ENCODE measurements around the gene SH3BP2. TPM values are rescaled to one million over a fixed set of nuclear protein-coding genes. Genes with fewer than 3 reads are reported as not detected.

SH3BP2 gene
- total RNA-seq, 1 donor from 2014 or later, result 43.2 TPM

- POLR2A ChIA-PET, result interaction anchor here (1.1 kb wide), 1 partner anchor 13 kb away, joined by 4 read pairs; no protein-coding TSS in a partner anchor
These were observed 46.2 kb downstream of the SH3BP2 start for GRCh38 chr4:2839060-2839459.

DNA sequence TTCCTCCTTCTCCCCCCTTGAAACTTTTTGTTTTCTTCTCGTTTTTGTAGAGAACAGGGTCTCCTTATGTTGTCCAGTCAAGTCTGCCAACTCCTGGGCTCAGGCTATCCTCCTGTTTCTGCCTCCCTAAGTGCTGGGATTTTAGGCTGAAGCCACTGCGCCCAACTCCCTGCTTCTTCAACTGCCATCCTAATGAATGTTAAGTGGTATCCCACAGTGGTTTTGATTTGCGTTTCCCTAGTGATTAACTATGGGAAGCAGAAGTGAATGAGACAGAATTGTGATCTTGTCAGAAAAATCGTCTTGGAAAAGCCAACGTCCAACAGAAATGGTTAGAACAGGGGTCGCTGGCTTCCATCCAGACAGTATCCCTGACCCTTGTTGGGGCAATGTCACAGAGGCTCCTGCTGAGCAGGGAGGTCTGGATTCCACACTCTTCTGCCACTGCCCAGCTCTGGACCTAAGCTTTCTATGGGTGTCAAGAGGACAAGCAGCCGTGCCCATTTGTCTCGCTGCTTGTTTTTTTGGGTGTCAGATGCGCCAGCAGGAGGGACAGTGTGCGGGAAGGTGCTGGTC lies 49.9 kb downstream of the SH3BP2 start:
- no peaks in the 10 kb centered on the region for H3K9me3 Mint-ChIP-seq
- CTCF ChIA-PET, result no interaction called here
- ATAC-seq (ENCODE audit: low read depth) (no peak), DNase-seq (no peak)
- POLR2A ChIA-PET, result interaction anchor here (0.6 to 1.5 kb wide), 8 partner anchors 8 to 98 kb away, joined by 3 to 12 read pairs (median 3); no protein-coding TSS in a partner anchor
- peak overlapping the region; percentile 87 for H3K4me3 Mint-ChIP-seq
- H3K36me3 Mint-ChIP-seq (ENCODE audit: low read depth), result peaks cover 9% of the 10 kb centered on the region
- H3K4me1 Mint-ChIP-seq, result peaks cover 62% of the 10 kb centered on the region
- intact Hi-C loops (cut with micrococcal nuclease), result loop anchor here (1.0 kb wide), 2 partner anchors 7 to 9 kb away; no protein-coding TSS in a partner anchor
- peak overlapping the region; percentile 79 for H3K27ac Mint-ChIP-seq
- no peaks in the 10 kb centered on the region for H3K27me3 Mint-ChIP-seq
- no peak for TF ChIP-seq CTCF (IDR thresholded peaks at IDR 0.05)

More at GRCh38 chr4:2839060-2839459, 46.2 kb downstream of the SH3BP2 start:
- CTCF ChIA-PET, result interaction anchor here (1.3 kb wide), 1 partner anchor 75 kb away, joined by 3 read pairs; no protein-coding TSS in a partner anchor
- Mint-ChIP-seq H3K27me3 (no peaks in the 10 kb centered on the region), H3K4me1 (peaks cover 65% of the 10 kb centered on the region), H3K27ac (no peak overlapping the region), H3K36me3 (ENCODE audit: low read depth) (peaks cover 2% of the 10 kb centered on the region), H3K9me3 (no peaks in the 10 kb centered on the region), H3K4me3 (no peak overlapping the region)
- intact Hi-C loops (cut with micrococcal nuclease), result loop anchor here (5.0 kb wide), 1 partner anchor 208 kb away; no protein-coding TSS in a partner anchor
- ATAC-seq (ENCODE audit: low read depth) (no peak), DNase-seq (no peak)
- TF ChIP-seq CTCF (IDR thresholded peaks at IDR 0.05), result no peak

DNA sequence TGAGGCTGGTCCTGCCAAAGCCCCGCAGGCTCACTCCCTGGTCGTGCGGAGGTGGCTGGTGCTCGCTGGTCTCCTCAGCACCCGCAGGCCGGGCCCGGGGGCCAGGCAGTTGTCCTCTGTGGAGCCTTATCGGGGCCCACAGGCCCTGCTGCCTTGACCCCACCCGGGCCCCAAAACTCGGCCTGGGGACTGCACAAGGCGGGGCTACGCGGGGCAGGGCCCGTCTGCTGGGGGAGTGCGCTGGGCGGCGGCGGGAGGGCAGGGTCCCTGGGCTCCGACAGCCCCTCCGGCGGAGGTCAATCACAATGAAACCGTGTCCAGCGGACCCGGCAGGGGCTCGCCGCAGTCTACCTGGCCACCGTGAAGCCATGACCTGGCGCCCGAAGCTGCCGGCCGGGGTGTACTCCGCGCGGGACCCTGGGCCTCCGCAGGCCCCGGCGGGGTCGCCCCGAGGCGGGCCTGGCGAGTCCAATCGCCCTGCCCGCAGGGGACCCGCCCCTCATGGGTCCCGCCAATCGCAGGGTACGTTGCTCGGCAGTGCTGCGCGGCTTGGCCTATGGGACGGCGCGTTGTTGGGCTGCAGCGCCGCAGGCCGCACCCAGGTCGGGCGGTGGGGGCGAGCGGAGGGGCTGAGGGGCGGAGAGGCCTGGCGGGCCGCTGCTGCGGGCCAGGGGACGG lies 50.5 kb downstream of the SH3BP2 start, which contains the start of gene ADD1:
ADD1 (plus strand) TSS at position 582 of the 678 bp plus-strand sequence. CDS start 32,072 bp downstream, outside the sequence.
- POLR2A ChIA-PET, result interaction anchor here (0.6 to 2.6 kb wide), 9 partner anchors 8 to 98 kb away, joined by 3 to 12 read pairs (median 3); partner anchors contain the start of gene TNIP2
- CTCF ChIA-PET, result no interaction called here
- H3K27me3 Mint-ChIP-seq, result no peaks in the 10 kb centered on the region
- intact Hi-C loops (cut with micrococcal nuclease), result loop anchor here (1.0 kb wide), 2 partner anchors 8 kb away; no protein-coding TSS in a partner anchor
- H3K36me3 Mint-ChIP-seq (ENCODE audit: low read depth), result peaks cover 9% of the 10 kb centered on the region
- H3K4me3 Mint-ChIP-seq, result peak within 1 kb of the TSS; percentile 96
- H3K4me1 Mint-ChIP-seq, result peaks cover 61% of the 10 kb centered on the region
- ATAC-seq (ENCODE audit: low read depth) (peak; percentile 87), DNase-seq (peak; percentile 100)
- H3K27ac Mint-ChIP-seq, result peak within 1 kb of the TSS; percentile 94
- H3K9me3 Mint-ChIP-seq, result no peaks in the 10 kb centered on the region
- TF ChIP-seq CTCF (IDR thresholded peaks at IDR 0.05), result no peak

- Mint-ChIP-seq H3K4me3 (peak overlapping the region; percentile 96), H3K36me3 (ENCODE audit: low read depth) (peaks cover 9% of the 10 kb centered on the region), H3K9me3 (no peaks in the 10 kb centered on the region), H3K27ac (peak overlapping the region; percentile 94), H3K27me3 (no peaks in the 10 kb centered on the region), H3K4me1 (peaks cover 61% of the 10 kb centered on the region)
- no peak for TF ChIP-seq CTCF (IDR thresholded peaks at IDR 0.05)
- DNase-seq (peak; percentile 55), ATAC-seq (ENCODE audit: low read depth) (no peak)
- CTCF ChIA-PET, result no interaction called here
- intact Hi-C loops (cut with micrococcal nuclease), result loop anchor here (1.0 to 2.0 kb wide), 3 partner anchors 7 to 15 kb away; no protein-coding TSS in a partner anchor
- POLR2A ChIA-PET, result interaction anchor here (0.7 to 2.6 kb wide), 12 partner anchors 7 to 154 kb away, joined by 3 to 12 read pairs (median 4); partner anchors contain the start of gene TNIP2
These were observed 51.2 kb downstream of the SH3BP2 start for GRCh38 chr4:2843941-2844584.

Measured in activated B cell treated with CpG ODN at 0.5 μM for 24 hours (primary cell).